HG02759 (cell line): ENCODE results near the gene RAD54L.
"Not testable (repeated sequence)": the region's sequence is repeated elsewhere in the genome, so short reads cannot be mapped to it uniquely, and the experiment has no call there.

Experiments used
- ATAC-seq: cut with Tn5 transposase; IDR thresholded peaks from one replicate; pipeline ENCODE4 v1.9.1; 2021; ENCODE audit warnings: mild to moderate bottlenecking, moderate library complexity; ENCODE audit not compliant: unreplicated experiment

The RAD54L gene

GRCh38 chr1:46247436-46248121 lies at the start of gene RAD54L:
Gene RAD54L (plus strand): TSS chr1:46247763. CDS start chr1:46248406, 643 bp downstream.
- ATAC-seq = peak; percentile 92

GRCh38 chr1:46197964-46198811 lies 49.4 kb upstream of the RAD54L start, which contains the start of gene POMGNT1:
Gene POMGNT1 (minus strand): TSS chr1:46198434. CDS start chr1:46197821, 613 bp downstream.
- ATAC-seq = peak; percentile 96

DNA sequence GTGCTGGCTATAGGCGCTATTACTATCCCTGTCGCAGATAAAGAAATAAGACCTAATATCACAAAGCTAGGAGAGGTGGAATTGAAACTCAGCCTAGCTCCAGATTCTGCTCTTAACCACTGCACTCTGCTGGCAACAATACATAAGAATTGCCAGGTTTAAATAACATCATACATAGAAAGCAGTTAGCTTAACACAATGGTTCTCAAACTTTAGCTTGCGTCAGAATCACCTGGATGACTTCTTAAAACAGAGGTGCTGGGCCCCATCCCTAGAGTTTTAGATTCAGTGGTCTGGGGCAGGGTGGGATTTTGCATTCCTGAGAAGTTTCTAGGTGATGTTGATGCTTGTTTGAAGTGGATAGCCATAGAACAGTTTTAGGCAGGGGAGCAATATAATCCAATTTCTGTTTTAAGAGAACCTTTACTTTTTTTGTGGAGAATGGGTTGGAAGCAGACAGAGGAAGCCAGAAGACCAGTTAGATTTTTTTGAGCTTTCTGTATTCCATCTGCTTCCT lies 48.3 kb upstream of the RAD54L start:
- ATAC-seq = no peak

GRCh38 chr1:46203738-46204405 lies 43.7 kb upstream of the RAD54L start:
- ATAC-seq = no peak

DNA sequence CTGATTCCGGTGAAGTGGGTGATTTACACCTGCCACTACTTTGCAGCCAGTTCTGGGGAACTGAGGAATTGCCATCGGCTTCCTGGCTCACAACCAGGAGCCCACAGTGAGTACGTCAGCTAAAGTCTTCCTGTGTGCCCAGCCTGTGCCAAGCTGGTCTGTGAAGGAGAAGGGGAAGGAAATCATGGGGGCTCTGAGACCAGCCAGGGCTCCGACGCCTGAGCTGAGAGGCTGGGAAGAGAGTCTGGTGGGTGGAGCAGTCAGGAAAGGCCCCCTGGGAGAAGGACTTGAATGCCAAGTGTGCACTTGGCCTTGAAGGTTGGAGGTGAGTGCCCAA lies 43.2 kb upstream of the RAD54L start:
- ATAC-seq = no peak

DNA sequence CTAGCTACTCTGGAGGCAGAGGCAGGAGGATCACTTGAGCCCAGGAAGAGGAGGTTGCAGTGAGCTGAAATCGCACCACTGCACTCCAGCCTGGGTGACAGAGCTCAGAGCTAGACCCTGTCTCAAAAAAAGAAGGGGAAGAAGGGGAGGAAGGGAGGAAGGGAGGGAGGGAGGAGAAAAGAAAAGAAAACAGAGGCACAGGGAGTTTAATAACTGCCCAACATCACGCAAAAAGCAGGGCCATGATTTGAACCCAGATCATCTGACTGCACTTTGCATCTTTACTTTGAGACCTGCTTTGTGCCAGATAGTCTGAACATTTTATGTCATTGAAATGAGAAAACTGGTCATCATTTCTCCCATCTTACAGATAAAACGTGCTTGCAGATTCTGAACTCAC lies 42.4 kb upstream of the RAD54L start:
- no peak for ATAC-seq

GRCh38 chr1:46205791-46206190 lies 41.8 kb upstream of the RAD54L start:
- ATAC-seq = no peak

- ATAC-seq = no peak
Observed at GRCh38 chr1:46206399-46206798, 41.2 kb upstream of the RAD54L start.

DNA sequence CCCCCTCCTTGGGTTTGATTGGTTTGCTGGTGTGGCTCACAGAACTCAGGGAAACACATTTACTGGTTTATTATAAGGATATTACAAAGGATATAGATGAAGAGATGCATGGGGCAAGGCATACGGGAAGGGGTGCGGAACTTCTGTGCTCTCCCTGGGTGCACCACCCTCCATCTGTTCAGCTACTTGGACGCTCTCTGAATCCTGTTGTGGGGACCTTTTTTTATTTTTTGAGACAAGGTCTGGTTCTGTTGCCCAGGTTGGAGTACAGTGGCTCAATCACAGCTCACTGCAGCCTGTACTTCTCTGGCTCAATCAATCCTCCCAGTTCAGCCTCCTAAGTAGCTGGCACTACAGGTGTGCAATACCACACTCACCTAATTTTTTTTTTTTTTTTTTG lies 37.0 kb upstream of the RAD54L start:
- no peak for ATAC-seq

GRCh38 chr1:46211051-46211450 lies 36.5 kb upstream of the RAD54L start:
- no peak for ATAC-seq

- ATAC-seq = no peak
Observed at GRCh38 chr1:46215504-46215903, 32.1 kb upstream of the RAD54L start.

- ATAC-seq = no peak
Observed at GRCh38 chr1:46218443-46218842, 29.1 kb upstream of the RAD54L start.

DNA sequence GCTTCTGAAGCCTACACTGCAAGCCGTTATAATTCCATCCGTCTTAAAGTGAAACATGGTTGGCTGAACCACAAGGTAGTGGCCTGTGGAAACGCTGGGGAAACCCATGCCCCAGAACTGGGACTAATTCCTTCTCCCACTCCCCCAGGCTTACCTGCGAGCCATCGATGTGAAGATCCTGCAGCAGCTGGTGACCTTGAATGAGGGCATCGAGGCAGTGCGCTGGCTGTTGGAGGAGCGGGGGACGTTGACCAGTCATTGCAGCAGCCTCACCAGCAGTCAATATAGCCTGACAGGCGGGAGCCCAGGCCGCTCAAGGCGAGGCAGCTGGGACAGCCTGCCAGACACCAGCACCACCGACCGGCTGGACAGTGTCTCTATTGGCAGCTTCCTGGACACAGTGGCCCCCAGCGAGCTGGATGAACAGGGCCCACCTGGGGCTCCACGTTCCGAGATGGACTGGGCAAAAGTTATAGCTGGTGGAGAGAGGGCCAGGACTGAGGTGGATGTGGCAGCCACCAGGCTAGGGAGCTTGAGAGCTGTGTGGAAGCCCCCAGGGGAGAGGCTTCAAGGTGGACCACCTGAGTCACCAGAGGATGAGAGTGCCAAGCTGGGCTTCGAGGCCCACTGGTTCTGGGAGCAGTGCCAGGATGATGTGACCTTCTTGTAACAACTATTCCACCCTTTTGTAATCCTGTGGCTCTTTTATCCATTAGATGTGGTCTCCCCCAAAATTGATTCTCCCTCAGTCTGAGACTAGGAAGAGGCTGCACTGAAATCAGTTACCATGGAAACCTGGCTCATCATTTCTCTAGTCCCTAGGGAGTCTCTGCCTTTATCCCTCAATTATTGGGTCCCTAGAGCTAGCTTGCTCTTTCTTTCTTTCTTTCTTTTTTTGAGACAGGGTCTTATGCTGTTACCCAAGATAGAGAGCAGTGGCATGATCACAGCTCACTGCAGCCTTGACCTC lies 27.7 kb upstream of the RAD54L start:
- ATAC-seq = no peak

GRCh38 chr1:46220808-46221207 lies 26.8 kb upstream of the RAD54L start:
- ATAC-seq = no peak

- no peak for ATAC-seq
Observed at GRCh38 chr1:46221749-46222148, 25.8 kb upstream of the RAD54L start.

DNA sequence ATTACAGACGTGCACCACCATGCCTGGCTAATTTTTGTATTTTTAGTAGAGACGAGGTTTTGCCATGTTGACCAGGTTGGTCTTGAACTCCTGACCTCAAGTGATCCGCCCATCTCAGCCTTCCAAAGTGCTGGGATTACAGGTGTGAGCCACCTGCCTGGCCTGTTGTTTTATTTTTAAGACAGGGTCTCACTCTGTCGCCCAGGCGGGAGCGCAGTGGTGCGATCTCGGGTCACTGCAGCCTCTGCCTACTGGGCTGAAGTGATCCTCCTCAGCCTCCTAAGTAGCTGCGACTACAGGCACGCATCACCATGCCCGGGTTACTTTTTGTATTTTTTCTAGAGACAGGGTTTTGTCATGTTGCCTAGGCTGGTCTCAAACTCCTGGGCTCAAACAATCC lies 24.5 kb upstream of the RAD54L start:
- not testable (repeated sequence) for ATAC-seq

DNA sequence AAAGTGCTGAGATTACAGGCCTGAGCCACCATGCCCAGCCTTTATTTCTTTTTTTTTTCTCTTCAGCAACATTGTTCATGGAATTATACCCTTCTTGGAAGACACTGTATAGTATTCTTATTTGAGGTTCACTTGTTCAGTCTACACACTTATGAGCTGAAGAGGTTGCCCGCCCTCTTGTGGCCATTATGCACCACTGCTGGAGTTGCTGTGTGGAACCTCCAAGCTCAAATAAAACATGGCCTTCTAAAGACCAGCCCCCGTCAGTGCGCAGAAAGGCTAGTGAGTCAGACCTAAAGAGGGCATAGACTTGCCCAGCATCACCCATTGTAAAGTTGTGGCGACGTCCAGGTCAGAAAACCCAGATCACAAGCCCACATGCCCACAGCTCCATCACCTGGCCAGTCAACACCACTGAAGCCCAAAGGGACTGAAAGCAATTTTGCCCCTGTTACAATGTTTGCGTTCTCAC lies 24.1 kb upstream of the RAD54L start:
- peak; percentile 67 for ATAC-seq

DNA sequence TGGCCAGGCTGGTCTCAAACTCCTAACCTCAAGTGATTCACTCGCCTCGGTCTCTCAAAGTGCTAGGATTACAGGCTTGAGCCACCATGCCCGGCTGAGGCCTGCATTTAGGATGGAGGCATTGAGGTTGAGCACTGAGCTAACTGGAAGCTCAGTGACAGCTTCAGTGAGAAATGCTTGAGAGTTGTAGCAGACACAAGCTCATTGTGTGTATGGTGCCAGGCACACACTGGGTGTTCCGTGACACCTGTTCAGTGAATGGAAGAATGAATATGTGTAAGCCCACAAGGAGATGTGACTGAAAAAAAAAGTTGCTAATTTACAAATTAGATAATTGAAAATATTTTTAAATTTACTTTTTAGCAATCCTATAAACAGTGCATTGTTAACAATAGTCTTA lies 22.6 kb upstream of the RAD54L start:
- no peak for ATAC-seq

DNA sequence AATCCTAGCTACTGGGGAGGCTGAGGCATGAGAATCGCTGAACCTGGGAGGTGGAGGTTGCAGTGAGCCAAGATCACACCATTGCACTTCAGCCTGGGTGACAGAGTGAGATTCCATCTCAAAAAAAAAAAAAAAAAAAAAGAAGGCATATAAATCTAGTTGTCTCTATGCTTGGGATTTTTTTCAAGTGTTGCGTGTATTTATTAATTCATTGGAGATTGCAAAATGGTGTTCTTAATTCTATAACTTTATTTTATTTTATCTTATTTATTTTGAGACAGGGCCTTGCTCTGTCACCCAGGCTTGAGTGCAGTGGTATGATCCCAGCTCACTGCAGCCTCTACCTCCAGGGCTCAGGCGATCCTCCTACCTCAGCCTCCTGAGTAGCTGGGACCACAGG lies 16.3 kb upstream of the RAD54L start:
- not testable (repeated sequence) for ATAC-seq

DNA sequence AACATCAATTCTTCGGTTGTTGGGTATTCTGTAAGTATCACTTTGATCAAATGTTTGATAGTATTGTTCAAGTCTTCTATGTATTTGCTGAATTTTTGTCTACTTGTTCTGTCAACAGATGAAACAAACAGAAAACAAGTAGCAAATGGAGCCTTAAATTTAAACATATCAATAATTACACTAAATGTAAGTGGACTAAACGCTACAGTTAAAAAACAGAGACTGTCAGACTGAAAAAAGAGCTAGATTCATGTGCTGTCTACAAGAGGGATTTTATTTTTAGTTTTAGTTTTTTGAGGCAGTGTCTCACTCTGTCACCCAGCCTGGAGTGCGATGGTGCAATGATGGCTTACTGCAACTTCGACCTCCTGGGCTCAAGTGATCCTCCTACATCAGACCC lies 10.7 kb upstream of the RAD54L start:
- no peak for ATAC-seq
